ENCODE data around the gene IL4I1.

Gene IL4I1

DNA sequence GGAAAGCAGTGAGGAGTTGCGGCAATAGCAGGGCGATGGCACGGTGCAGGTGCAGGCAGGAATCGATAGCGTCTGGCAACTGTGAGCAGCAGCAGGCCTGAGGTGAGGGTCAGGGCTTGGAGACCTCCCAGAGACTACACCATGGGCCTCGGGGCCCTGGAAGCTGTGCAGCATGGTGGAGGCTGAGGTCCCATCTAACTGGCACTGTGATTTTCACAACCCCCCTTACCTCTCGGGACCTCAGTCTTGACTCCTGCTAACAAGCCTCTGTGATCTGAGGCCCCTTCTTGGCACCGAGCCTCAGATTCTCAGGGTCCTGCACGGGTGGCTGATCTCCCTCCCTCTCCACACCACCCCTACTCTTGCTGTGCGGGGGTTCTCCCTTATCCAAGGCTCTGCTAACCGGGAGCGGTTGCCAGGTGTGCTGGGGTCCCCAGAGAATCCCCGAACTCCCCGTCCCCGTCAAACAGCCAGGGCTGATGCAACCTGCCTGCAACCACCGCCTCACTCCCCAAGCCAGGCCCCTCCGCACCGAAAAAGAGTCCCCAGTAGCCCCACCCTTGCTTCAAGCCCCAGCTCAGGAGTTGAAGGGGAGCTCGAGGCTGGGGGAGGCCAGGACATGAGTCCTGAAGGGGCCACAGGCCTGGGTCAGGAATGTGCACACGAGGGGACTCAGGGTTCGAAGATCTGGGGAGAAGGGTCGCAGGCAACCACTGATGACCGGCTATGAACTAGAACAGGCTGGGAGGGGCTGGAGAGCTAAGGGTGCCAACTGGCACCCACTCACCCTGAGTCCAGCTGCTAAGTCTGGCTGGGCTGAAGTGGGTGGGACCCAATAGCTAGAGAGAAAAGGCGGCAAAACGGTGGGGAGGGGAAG, 27.6 kb upstream of the IL4I1 start:
- WGBS, 2 experiments: 93% methylated on average over 25 of the region's 25 CpGs
- Histone ChIP-seq H3K36me3 (ENCODE audit: control insufficient read depth, insufficient read depth, low read length) (peaks cover 23% of the 10 kb centered on the region), H3K27ac (ENCODE audit: insufficient read depth, low read depth, low read length, poor library complexity, severe bottlenecking) (no peak overlapping the region)

DNA sequence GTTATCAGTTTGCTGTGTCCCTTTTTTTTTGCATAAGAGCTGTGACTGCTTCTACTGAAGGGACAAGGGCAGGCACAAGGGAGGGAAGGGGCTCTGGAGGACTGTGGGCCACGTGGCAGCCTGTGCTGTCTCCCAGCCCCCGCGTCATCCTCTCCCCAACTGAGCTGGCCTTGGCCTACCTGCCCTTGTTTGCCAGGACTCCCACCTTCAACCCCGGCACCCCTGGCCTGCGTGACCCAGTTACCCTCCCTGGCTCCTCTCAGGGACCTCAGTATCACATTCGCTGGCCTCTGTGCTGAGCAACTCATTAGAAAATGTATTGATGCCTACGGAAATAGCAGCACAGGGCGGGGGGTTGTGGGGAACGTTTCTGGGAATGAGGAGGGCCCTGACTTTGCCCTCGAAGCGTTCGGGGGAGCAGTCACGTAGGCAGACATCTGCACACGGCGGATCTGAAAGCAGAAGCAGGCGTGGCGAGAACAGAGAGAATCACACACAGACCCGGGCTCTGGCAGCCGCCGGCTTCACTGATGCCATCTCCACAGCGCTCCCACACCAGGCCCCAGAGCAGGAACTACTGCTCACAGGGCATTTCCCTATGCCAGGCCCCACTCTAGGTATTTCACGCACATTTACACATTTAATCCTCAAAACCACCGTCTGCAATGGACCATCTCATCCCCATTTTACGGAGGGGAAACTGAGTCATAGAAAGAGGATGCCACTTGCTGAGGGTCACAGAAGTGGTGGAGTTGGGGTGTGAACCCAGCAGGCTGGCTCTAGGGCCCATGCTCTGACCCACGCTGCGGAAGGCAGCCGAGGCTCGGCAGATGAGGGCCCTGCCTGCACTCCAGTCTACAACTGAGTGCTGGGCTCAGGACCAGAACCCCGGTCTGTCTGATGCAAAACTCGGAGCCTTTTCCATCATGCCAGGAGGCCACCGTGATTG, 26.6 kb upstream of the IL4I1 start:
- Histone ChIP-seq H3K27ac (ENCODE audit: insufficient read depth, low read depth, low read length, poor library complexity, severe bottlenecking) (no peak overlapping the region), H3K36me3 (ENCODE audit: control insufficient read depth, insufficient read depth, low read length) (peaks cover 23% of the 10 kb centered on the region), H3K27me3 (ENCODE audit: control insufficient read depth, insufficient read depth, low read length, poor library complexity, severe bottlenecking) (no peaks in the 10 kb centered on the region), H3K9me3 (ENCODE audit: control insufficient read depth, low read length) (no peaks in the 10 kb centered on the region), H3K4me1 (ENCODE audit: control insufficient read depth, insufficient read depth, low read length) (peaks cover 19% of the 10 kb centered on the region), H3K4me3 (ENCODE audit: insufficient read depth, low read depth, low read length) (no peak overlapping the region)
- 93 to 94% methylated on average over 31 of the region's 31 CpGs for WGBS, 2 experiments

More for the DNA sequence above, 27.6 kb upstream of the IL4I1 start:
- Histone ChIP-seq H3K4me3 (ENCODE audit: insufficient read depth, low read depth, low read length) (no peak overlapping the region), H3K9me3 (ENCODE audit: control insufficient read depth, low read length) (no peaks in the 10 kb centered on the region), H3K27me3 (ENCODE audit: control insufficient read depth, insufficient read depth, low read length, poor library complexity, severe bottlenecking) (no peaks in the 10 kb centered on the region), H3K4me1 (ENCODE audit: control insufficient read depth, insufficient read depth, low read length) (peaks cover 19% of the 10 kb centered on the region)

DNA sequence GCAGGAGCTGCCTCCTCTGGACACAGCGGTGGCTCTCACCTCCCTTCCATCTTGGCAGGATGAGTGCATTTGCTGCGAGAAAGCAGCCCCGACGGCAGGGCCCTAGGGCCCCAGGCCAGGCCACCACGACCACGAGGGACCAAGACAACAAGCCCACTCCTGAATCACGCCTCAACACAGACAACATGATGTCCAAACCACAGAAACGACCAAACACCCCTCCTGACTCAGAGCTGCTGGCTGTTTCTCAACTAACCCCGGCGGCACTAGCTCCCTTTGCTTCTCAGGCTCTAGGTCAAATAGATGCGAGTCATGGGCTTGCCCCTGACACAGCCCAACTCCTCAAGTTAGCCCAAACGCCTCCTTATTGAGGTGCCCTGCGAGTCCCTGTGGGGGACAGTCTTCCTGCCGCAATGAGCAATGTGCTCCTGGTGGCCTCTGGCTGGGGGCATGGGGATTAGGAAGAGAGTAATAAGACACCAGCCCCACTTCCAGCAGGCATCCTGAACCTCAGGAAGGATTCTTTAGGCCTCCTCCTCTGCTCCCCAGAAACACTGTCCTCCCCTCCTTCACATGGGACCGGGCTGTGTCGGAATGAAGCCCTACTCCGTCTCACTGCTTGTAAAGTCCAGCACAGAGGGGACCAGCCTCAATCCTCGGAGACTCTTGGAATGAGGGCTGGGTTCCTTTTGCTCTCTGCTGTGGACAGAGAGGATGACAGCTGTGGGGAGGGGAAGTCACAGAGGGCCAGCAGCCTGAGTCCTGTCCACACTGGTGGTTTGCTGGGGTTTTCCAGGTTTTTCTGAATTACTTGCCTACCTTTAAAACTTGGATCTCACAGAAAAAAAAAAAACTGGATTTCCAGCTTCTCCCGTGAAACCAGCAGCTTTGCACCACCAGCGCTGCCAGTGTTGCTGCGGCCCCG, 25.4 kb upstream of the IL4I1 start:
- H3K36me3 ChIP-seq (ENCODE audit: control insufficient read depth, insufficient read depth, low read length): peaks cover 14% of the 10 kb centered on the region
- 91 to 92% methylated on average over 22 of the region's 22 CpGs for WGBS, 2 experiments
- H3K9me3 ChIP-seq (ENCODE audit: control insufficient read depth, low read length): no peaks in the 10 kb centered on the region
- no peak overlapping the region for H3K4me3 ChIP-seq (ENCODE audit: insufficient read depth, low read depth, low read length)
- H3K27ac ChIP-seq (ENCODE audit: insufficient read depth, low read depth, low read length, poor library complexity, severe bottlenecking): no peak overlapping the region
- H3K4me1 ChIP-seq (ENCODE audit: control insufficient read depth, insufficient read depth, low read length): peaks cover 15% of the 10 kb centered on the region
- no peaks in the 10 kb centered on the region for H3K27me3 ChIP-seq (ENCODE audit: control insufficient read depth, insufficient read depth, low read length, poor library complexity, severe bottlenecking)

DNA sequence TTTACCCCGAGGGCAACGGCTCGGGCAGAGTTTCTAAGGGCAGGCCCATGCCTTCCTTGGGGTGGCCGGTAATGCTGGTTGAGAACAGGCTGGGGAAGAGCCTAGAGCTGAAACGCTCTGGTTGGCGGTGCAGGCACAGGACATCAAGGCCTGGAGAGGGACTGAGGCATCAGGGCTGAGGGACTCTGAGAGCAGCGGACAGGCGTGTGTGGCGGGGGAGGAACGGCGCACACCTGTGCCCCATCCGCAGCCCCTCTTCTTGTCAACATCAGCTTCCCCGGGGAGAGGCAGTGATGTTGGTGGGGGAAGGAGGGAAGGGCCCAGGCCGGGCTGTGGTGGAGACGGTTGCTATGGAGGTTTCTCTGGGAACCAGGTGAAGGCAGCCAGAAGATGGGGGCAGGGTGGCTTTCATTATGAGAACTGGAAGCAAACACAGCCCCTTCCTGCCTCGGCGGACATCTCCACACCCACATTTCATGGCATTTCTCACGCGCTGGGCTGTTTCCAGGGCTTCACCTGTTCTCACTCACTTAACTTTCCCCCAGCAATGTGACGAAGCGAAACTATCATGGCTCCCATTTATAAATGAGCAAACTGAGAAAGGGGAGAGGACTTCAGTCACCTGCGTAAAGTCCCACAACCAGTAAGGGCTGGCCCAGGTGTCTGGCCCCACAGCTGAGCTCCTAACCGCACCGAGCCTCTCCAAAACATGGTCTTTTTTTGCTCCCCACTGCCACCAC, 24.1 kb upstream of the IL4I1 start:
- H3K27ac ChIP-seq (ENCODE audit: insufficient read depth, low read depth, low read length, poor library complexity, severe bottlenecking): no peak overlapping the region
- no peak overlapping the region for H3K4me3 ChIP-seq (ENCODE audit: insufficient read depth, low read depth, low read length)
- H3K27me3 ChIP-seq (ENCODE audit: control insufficient read depth, insufficient read depth, low read length, poor library complexity, severe bottlenecking): no peaks in the 10 kb centered on the region
- peaks cover 10% of the 10 kb centered on the region for H3K36me3 ChIP-seq (ENCODE audit: control insufficient read depth, insufficient read depth, low read length)
- peaks cover 14% of the 10 kb centered on the region for H3K4me1 ChIP-seq (ENCODE audit: control insufficient read depth, insufficient read depth, low read length)
- 94 to 96% methylated on average over 24 of the region's 24 CpGs for WGBS, 2 experiments
- no peaks in the 10 kb centered on the region for H3K9me3 ChIP-seq (ENCODE audit: control insufficient read depth, low read length)

DNA sequence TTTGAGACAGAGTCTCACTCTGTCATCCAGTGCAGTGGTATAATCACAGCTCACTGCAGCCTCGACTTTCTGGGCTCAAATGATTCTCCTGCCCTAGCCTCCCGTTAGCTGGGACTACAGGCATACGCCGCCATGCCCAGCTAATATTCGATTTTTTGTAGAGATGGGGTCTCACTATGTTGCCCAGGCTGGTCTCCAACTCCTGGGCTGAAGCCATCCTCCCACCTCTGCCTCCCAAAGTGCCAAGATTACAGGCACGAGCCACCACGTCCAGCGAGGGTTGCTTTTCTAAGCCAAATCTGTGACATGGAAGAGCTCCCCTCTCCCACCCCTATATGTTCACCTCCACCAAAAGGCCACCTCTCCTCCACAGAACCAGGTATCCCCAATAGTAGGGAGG, 21.4 kb upstream of the IL4I1 start:
- Histone ChIP-seq H3K4me3 (ENCODE audit: insufficient read depth, low read depth, low read length) (no peak overlapping the region), H3K4me1 (ENCODE audit: control insufficient read depth, insufficient read depth, low read length) (peaks cover 13% of the 10 kb centered on the region), H3K27ac (ENCODE audit: insufficient read depth, low read depth, low read length, poor library complexity, severe bottlenecking) (no peak overlapping the region), H3K36me3 (ENCODE audit: control insufficient read depth, insufficient read depth, low read length) (peaks cover 19% of the 10 kb centered on the region), H3K27me3 (ENCODE audit: control insufficient read depth, insufficient read depth, low read length, poor library complexity, severe bottlenecking) (no peaks in the 10 kb centered on the region), H3K9me3 (ENCODE audit: control insufficient read depth, low read length) (no peaks in the 10 kb centered on the region)
- 92% methylated on average over 8 of the region's 8 CpGs for WGBS, 2 experiments

DNA sequence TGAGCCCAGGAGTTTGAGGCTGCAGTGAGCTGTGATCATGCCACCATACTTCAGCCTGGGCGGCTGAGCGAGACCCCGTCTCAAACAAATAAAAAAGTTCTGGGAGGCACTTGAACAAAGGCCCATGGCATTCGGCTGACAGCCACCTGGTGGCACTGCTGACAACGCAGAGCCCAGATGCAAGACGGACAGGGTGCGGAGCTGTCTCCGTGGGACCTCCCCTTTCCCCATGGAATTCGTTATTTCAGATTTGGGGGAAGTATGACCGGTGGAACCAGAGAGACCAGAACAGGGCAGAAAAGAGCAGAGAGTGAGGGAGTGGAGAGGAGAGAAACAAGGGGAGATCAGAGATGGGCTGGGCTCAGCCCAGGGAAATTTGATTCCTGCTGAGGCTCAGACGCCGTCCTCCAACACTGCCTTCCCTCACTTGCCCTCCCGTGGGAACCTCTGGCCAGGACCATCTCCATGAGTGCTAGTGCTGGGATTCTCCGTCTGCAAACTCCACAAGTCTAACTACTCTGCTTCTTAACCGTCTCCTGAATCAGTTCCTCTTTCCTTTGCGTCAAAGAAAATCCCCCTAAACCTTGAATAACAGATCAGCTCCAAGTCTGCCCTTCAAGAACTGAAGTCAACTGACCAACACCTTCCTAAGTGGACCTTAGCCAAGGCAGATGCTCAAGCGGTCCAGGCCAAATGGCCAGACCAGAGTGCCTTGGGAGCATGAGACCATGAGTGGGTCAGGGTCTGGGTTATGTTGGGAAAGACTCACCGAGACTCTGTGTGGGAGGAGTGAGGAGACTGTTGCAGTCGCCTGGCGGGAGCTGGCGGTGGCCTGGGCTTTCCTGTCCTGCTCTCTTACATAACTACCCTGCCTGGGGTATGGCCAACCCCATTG, 20.4 kb upstream of the IL4I1 start:
- Histone ChIP-seq H3K27me3 (ENCODE audit: control insufficient read depth, insufficient read depth, low read length, poor library complexity, severe bottlenecking) (no peaks in the 10 kb centered on the region), H3K9me3 (ENCODE audit: control insufficient read depth, low read length) (no peaks in the 10 kb centered on the region), H3K4me3 (ENCODE audit: insufficient read depth, low read depth, low read length) (no peak overlapping the region), H3K27ac (ENCODE audit: insufficient read depth, low read depth, low read length, poor library complexity, severe bottlenecking) (no peak overlapping the region), H3K36me3 (ENCODE audit: control insufficient read depth, insufficient read depth, low read length) (peaks cover 23% of the 10 kb centered on the region), H3K4me1 (ENCODE audit: control insufficient read depth, insufficient read depth, low read length) (peaks cover 7% of the 10 kb centered on the region)
- WGBS, 2 experiments: 85 to 87% methylated on average over 21 of the region's 21 CpGs

DNA sequence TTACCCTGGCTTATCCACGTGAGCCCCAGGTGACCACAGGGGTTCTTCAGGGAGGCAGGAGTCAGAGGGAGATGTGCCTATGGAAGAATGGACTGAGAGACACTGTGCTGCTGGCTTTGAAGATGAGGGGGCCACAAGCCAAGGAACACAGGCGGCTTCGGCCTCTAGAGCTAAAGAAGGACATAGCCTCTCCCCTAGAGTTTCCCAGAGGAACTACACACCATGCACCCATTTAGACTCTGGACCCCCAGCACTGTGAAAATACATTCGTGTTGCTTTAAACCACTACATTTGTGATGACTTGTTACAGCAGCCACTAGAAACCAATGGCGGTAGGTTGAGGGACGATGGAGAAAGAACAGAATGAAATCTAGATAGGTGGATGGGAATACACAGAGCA, 18.6 kb upstream of the IL4I1 start:
- WGBS, 2 experiments: 96 to 97% methylated on average over 6 of the region's 6 CpGs
- H3K36me3 ChIP-seq (ENCODE audit: control insufficient read depth, insufficient read depth, low read length): peaks cover 23% of the 10 kb centered on the region
- H3K4me3 ChIP-seq (ENCODE audit: insufficient read depth, low read depth, low read length): no peak overlapping the region
- H3K27ac ChIP-seq (ENCODE audit: insufficient read depth, low read depth, low read length, poor library complexity, severe bottlenecking): no peak overlapping the region
- H3K4me1 ChIP-seq (ENCODE audit: control insufficient read depth, insufficient read depth, low read length): peaks cover 6% of the 10 kb centered on the region
- no peaks in the 10 kb centered on the region for H3K27me3 ChIP-seq (ENCODE audit: control insufficient read depth, insufficient read depth, low read length, poor library complexity, severe bottlenecking)
- no peaks in the 10 kb centered on the region for H3K9me3 ChIP-seq (ENCODE audit: control insufficient read depth, low read length)

DNA sequence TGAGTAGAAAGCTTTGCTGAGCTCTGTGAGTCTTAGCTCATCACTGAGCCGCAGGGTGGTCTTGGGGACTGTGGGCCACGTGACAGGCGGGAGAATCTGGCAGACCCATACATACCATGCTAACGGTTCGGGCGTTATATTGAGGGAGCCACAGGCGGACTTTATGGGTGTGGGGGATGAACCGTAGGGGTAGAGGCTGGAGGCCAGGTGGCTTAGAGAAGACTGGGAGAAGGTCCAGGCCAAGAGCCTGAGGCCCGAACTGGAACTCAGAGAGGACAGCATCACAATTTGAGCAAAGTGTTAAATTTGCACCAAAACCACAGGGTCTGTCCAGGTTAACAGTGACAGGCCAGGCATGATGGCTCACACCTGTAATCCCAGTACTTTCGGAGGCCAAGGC, 17.0 kb upstream of the IL4I1 start:
- 95 to 97% methylated on average over 10 of the region's 10 CpGs for WGBS, 2 experiments
- H3K27me3 ChIP-seq (ENCODE audit: control insufficient read depth, insufficient read depth, low read length, poor library complexity, severe bottlenecking): no peaks in the 10 kb centered on the region
- H3K9me3 ChIP-seq (ENCODE audit: control insufficient read depth, low read length): no peaks in the 10 kb centered on the region
- H3K4me3 ChIP-seq (ENCODE audit: insufficient read depth, low read depth, low read length): no peak overlapping the region
- H3K36me3 ChIP-seq (ENCODE audit: control insufficient read depth, insufficient read depth, low read length): peaks cover 33% of the 10 kb centered on the region
- peaks cover 6% of the 10 kb centered on the region for H3K4me1 ChIP-seq (ENCODE audit: control insufficient read depth, insufficient read depth, low read length)
- H3K27ac ChIP-seq (ENCODE audit: insufficient read depth, low read depth, low read length, poor library complexity, severe bottlenecking): no peak overlapping the region
